H9 (cell line): ENCODE results near the gene RBM19. TPM values are rescaled to one million over a fixed set of nuclear protein-coding genes. Genes with fewer than 3 reads are reported as not detected.

Source experiments
- DNase-seq: peaks from one replicate; pipeline ENCODE4 v3.0.0-alpha.2; 2017
- H2AFZ ChIP-seq: one replicate; pipeline ENCODE4 v1.6.1; 2013; ENCODE audit warnings: mild to moderate bottlenecking, low read length, control low read depth, moderate library complexity
- H2AK5ac ChIP-seq: 2 replicates; pipeline ENCODE4 v1.6.1; 2013; ENCODE audit warnings: low read length, control low read depth, mixed read lengths; ENCODE audit not compliant: insufficient read length
- H2BK120ac ChIP-seq: one replicate; pipeline ENCODE4 v1.6.1; 2013; ENCODE audit warnings: low read depth, mild to moderate bottlenecking, low read length, control low read depth, inconsistent platforms; ENCODE audit not compliant: poor library complexity, severe bottlenecking
- H2BK12ac ChIP-seq: 2 replicates; pipeline ENCODE4 v1.6.1; 2013; ENCODE audit warnings: low read length, control low read depth, mixed read lengths, low read depth; ENCODE audit not compliant: insufficient read length
- H2BK15ac ChIP-seq: 2 replicates; pipeline ENCODE4 v1.6.1; 2013; ENCODE audit warnings: low read depth, low read length, control low read depth
- H2BK20ac ChIP-seq: one replicate; pipeline ENCODE4 v1.6.1; 2013; ENCODE audit warnings: low read depth, mild to moderate bottlenecking, low read length, control low read depth, inconsistent platforms; ENCODE audit not compliant: poor library complexity, severe bottlenecking
- H2BK5ac ChIP-seq: 2 replicates; pipeline ENCODE4 v1.6.1; 2013; ENCODE audit warnings: low read length, control low read depth, mixed read lengths; ENCODE audit not compliant: insufficient read length
- H3K14ac ChIP-seq: 2 replicates; pipeline ENCODE4 v1.6.1; 2013; ENCODE audit warnings: low read length, control low read depth; ENCODE audit not compliant: insufficient read depth
- H3K18ac ChIP-seq: 2 replicates; pipeline ENCODE4 v1.6.1; 2013; ENCODE audit warnings: low read depth, mild to moderate bottlenecking, mixed read lengths, low read length, control low read depth; ENCODE audit not compliant: insufficient read length
- H3K23ac ChIP-seq: 2 replicates; pipeline ENCODE4 v1.6.1; 2013; ENCODE audit warnings: low read length, control low read depth, mixed read lengths, low read depth; ENCODE audit not compliant: insufficient read length
- H3K23me2 ChIP-seq: 2 replicates; pipeline ENCODE4 v1.6.1; 2013; ENCODE audit warnings: low read depth, mild to moderate bottlenecking, mixed read lengths, low read length, control low read depth; ENCODE audit not compliant: insufficient read length, poor library complexity, severe bottlenecking
- H3K27ac ChIP-seq: 2 replicates; pipeline ENCODE4 v1.5.1; 2013; ENCODE audit warnings: low read length, control low read depth, mixed read lengths, low read depth; ENCODE audit not compliant: insufficient read length
- H3K27me3 ChIP-seq: 2 replicates; pipeline ENCODE4 v1.6.1; 2013; ENCODE audit warnings: low read length, control low read depth, inconsistent platforms; ENCODE audit not compliant: insufficient read depth
- H3K4ac ChIP-seq: 2 replicates; pipeline ENCODE4 v1.6.1; 2013; ENCODE audit warnings: low read depth, mild to moderate bottlenecking, control low read depth, inconsistent platforms, low read length, moderate library complexity
- H3K4me1 ChIP-seq: 2 replicates; pipeline ENCODE4 v1.6.1; 2013; ENCODE audit warnings: low read length, control low read depth, inconsistent platforms; ENCODE audit not compliant: insufficient read depth
- H3K4me2 ChIP-seq: 2 replicates; pipeline ENCODE4 v1.6.1; 2013; ENCODE audit warnings: low read length, control low read depth, mixed read lengths; ENCODE audit not compliant: insufficient read length, insufficient read depth
- H3K56ac ChIP-seq: 2 replicates; pipeline ENCODE4 v1.6.1; 2013; ENCODE audit warnings: low read depth, mild to moderate bottlenecking, mixed read lengths, low read length, control low read depth; ENCODE audit not compliant: insufficient read length
- H3K79me1 ChIP-seq: 2 replicates; pipeline ENCODE4 v1.6.1; 2013; ENCODE audit warnings: low read depth, mild to moderate bottlenecking, moderate library complexity, low read length, control low read depth, inconsistent platforms; ENCODE audit not compliant: insufficient read depth, poor library complexity, severe bottlenecking
- H3K79me2 ChIP-seq: 2 replicates; pipeline ENCODE4 v1.6.1; 2013; ENCODE audit warnings: low read length, control low read depth, inconsistent platforms; ENCODE audit not compliant: insufficient read depth
- H3K9ac ChIP-seq: 2 replicates; pipeline ENCODE4 v1.6.1; 2013; ENCODE audit warnings: low read length, control low read depth, mixed read lengths; ENCODE audit not compliant: insufficient read length; ENCODE audit errors: extremely low read depth
- H3K9me3 ChIP-seq: one replicate; pipeline ENCODE4 v1.6.1; 2013; ENCODE audit warnings: low read depth, low read length, inconsistent platforms; ENCODE audit not compliant: control insufficient read depth
- H3T11ph ChIP-seq: one replicate; pipeline ENCODE4 v1.6.1; 2013; ENCODE audit warnings: mild to moderate bottlenecking, low read length, control low read depth, inconsistent platforms
- H4K20me1 ChIP-seq: one replicate; pipeline ENCODE4 v1.6.1; 2013; ENCODE audit not compliant: control insufficient read depth, insufficient read length, insufficient read depth
- H4K5ac ChIP-seq: 2 replicates; pipeline ENCODE4 v1.6.1; 2013; ENCODE audit warnings: low read depth, mild to moderate bottlenecking, mixed read lengths, low read length, control low read depth; ENCODE audit not compliant: insufficient read length
- H4K8ac ChIP-seq: replicated peaks from 2 replicates; pipeline ENCODE4 v1.6.1; 2013; ENCODE audit warnings: low read length, control low read depth, mixed read lengths, low read depth; ENCODE audit not compliant: insufficient read length
- H4K91ac ChIP-seq: 2 replicates; pipeline ENCODE4 v1.6.1; 2013; ENCODE audit warnings: low read depth, mild to moderate bottlenecking, moderate library complexity, mixed read lengths, low read length, control low read depth; ENCODE audit not compliant: insufficient read length
- H3K27ac Mint-ChIP-seq, 3 experiments: 2 replicates in 2 of 3; 3 replicates in 1 of 3; pipeline ENCODE4 v1.8.0; 2020 to 2021; ENCODE audit warnings: mixed read lengths in 3 of 3, mild to moderate bottlenecking in 1 of 3, moderate library complexity in 1 of 3
- H3K27me3 Mint-ChIP-seq: 2 replicates; pipeline ENCODE4 v1.8.0; 2021; ENCODE audit warnings: low read depth, mild to moderate bottlenecking, moderate library complexity, mixed read lengths
- H3K36me3 Mint-ChIP-seq, 3 experiments: 2 replicates in 2 of 3; 3 replicates in 1 of 3; pipeline ENCODE4 v1.8.0; 2020 to 2021; ENCODE audit warnings: low read depth in 3 of 3, mixed read lengths in 3 of 3; ENCODE audit not compliant: insufficient read depth in 1 of 3
- H3K4me1 Mint-ChIP-seq, 2 experiments: 2 replicates each; pipeline ENCODE4 v1.8.0; 2020; ENCODE audit warnings: mixed read lengths in 2 of 2
- H3K4me3 Mint-ChIP-seq, 2 experiments: 2 replicates in 1 of 2; 3 replicates in 1 of 2; pipeline ENCODE4 v1.8.0; 2020 to 2021; ENCODE audit warnings: mild to moderate bottlenecking in 2 of 2, mixed read lengths in 2 of 2, moderate library complexity in 1 of 2
- H3K9me3 Mint-ChIP-seq, 2 experiments: 2 replicates in 1 of 2; 3 replicates in 1 of 2; pipeline ENCODE4 v1.8.0; 2020; ENCODE audit warnings: mild to moderate bottlenecking in 2 of 2, mixed read lengths in 2 of 2, moderate library complexity in 1 of 2
- WGBS: extraction: QIAGEN DNeasy Blood & Tissue Kit; methylation state at CpG from one replicate; pipeline ENCODE4 v1.1.7; 2013; ENCODE audit warnings: missing lambda C conversion rate, low lambda C conversion rate, mixed read lengths; ENCODE audit not compliant: insufficient read length; ENCODE audit errors: extremely low coverage; 5-methylcytosine and 5-hydroxymethylcytosine counted together
- total RNA-seq: library from RNA; stranded (reverse); gene quantifications from 2 replicates; pipeline ENCODE4 v1.2.1, GENCODE V29; 2021
- TF ChIP-seq, protein P1 (sequence below): fragments of 200-600 bp; sonication (generic); conservative IDR thresholded peaks from 3 replicates; pipeline ENCODE4 v1.8.0; 2021; ENCODE audit warnings: antibody characterized with exemption, mild to moderate bottlenecking

Gene RBM19
- total RNA-seq, 1 experiment from 2014 or later: 32.2 TPM

DNA sequence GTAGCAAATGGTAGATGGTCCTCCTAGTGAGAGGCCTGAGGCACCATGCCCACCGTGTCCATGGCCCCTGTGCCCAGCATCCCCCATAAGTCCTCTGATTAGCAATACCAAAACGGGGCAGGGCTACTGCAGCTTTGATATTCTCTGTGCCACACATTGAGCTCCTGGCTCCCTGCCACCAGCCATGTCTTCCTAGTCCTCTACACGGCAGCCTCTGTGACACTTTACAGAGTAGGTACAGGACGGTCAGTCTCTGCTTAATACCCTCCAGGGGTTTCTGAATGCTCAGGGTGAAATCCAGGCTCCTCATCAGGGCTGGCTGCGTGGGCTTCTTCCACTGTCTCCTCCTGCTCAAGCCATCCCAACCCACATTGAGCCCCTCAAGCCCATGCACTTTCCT is 8.0 kb downstream of the RBM19 start:
- Histone ChIP-seq H2AK5ac (no peak overlapping the region), H3K9me3 (no peaks in the 10 kb centered on the region), H4K91ac (no peak overlapping the region), H3K4ac (no peak overlapping the region), H3K27me3 (no peaks in the 10 kb centered on the region), H2BK12ac (no peak overlapping the region), H2AFZ (no peak overlapping the region), H2BK120ac (no peak overlapping the region), H2BK20ac (no peak overlapping the region), H2BK5ac (no peak overlapping the region), H3K14ac (no peak overlapping the region), H3K23ac (no peak overlapping the region), H4K5ac (no peak overlapping the region), H3K4me1 (no peaks in the 10 kb centered on the region), H3K23me2 (no peaks in the 10 kb centered on the region), H3K27ac (no peak overlapping the region), H4K8ac (no peak overlapping the region), H4K20me1 (no peaks in the 10 kb centered on the region), H3K79me1 (no peaks in the 10 kb centered on the region), H3K4me2 (no peak overlapping the region), H3K9ac (no peak overlapping the region), H3K18ac (no peak overlapping the region), H3T11ph (no peak overlapping the region), H3K56ac (no peak overlapping the region), H3K79me2 (no peaks in the 10 kb centered on the region), H2BK15ac (no peak overlapping the region)
- TF ChIP-seq, protein P1, sequence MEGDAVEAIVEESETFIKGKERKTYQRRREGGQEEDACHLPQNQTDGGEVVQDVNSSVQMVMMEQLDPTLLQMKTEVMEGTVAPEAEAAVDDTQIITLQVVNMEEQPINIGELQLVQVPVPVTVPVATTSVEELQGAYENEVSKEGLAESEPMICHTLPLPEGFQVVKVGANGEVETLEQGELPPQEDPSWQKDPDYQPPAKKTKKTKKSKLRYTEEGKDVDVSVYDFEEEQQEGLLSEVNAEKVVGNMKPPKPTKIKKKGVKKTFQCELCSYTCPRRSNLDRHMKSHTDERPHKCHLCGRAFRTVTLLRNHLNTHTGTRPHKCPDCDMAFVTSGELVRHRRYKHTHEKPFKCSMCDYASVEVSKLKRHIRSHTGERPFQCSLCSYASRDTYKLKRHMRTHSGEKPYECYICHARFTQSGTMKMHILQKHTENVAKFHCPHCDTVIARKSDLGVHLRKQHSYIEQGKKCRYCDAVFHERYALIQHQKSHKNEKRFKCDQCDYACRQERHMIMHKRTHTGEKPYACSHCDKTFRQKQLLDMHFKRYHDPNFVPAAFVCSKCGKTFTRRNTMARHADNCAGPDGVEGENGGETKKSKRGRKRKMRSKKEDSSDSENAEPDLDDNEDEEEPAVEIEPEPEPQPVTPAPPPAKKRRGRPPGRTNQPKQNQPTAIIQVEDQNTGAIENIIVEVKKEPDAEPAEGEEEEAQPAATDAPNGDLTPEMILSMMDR: no peak
- no CpG with 5 or more reads among the region's 5 CpGs for WGBS
- no peak for DNase-seq
- Mint-ChIP-seq H3K27ac (no peak overlapping the region), H3K4me3 (no peak overlapping the region), H3K4me1 (no peaks in the 10 kb centered on the region), H3K36me3 (peaks cover 35 to 79% (median 64%) of the 10 kb centered on the region in 3 experiments; a peak in 6 of 7 replicates), H3K9me3 (no peaks in the 10 kb centered on the region), H3K27me3 (no peaks in the 10 kb centered on the region)
